Breast epithelium (tissue), 4 donors: ENCODE data around the gene BCL2L13. TPM values are rescaled to one million over a fixed set of nuclear protein-coding genes. Genes with fewer than 3 reads are reported as not detected.

Experiments
- DNase-seq, 2 donors: peaks; one replicate each; pipeline ENCODE4 v3.0.0-alpha.2; 2019; ENCODE audit warnings: low spot score in 2 of 2
- H3K27ac ChIP-seq, 2 donors: fragments of 200-600 bp; sonication (generic) in 1 of 2; one replicate each; pipeline ENCODE4 v1.5.1; 2016 to 2019; ENCODE audit warnings: mild to moderate bottlenecking in 1 of 2
- H3K27me3 ChIP-seq, 2 donors: fragments of 200-600 bp; sonication (generic) in 1 of 2; one replicate each; pipeline versions ENCODE4 v1.5.1 to v1.6.0; 2017 to 2019; ENCODE audit warnings: control low read depth in 1 of 2, mild to moderate bottlenecking in 1 of 2
- H3K36me3 ChIP-seq: fragments of 200-600 bp; one replicate; pipeline ENCODE4 v1.5.1; 2019
- H3K4me1 ChIP-seq, 2 donors: fragments of 200-600 bp; sonication (generic); one replicate each; pipeline ENCODE4 v1.5.1; 2016 to 2019; ENCODE audit warnings: control low read depth in 1 of 2
- H3K4me3 ChIP-seq, 3 donors: fragments of 200-600 bp; sonication (generic); 1 replicate in 2 of 3; 2 replicates in 1 of 3; pipeline ENCODE4 v1.5.1; 2016 to 2019; ENCODE audit warnings: mild to moderate bottlenecking in 3 of 3, moderate library complexity in 2 of 3
- H3K9me3 ChIP-seq, 2 donors: fragments of 200-600 bp; sonication (generic) in 1 of 2; one replicate each; pipeline ENCODE4 v1.5.1; 2016 to 2019; ENCODE audit warnings: control low read depth in 1 of 2
- POLR2A ChIP-seq: fragments of 450-650 bp; IDR thresholded peaks from one replicate; pipeline ENCODE4 v1.6.1; 2016; ENCODE audit warnings: antibody characterized with exemption, mild to moderate bottlenecking, moderate library complexity
- POLR2AphosphoS5 ChIP-seq, 3 donors: sonication (generic); formaldehyde crosslinking; IDR thresholded peaks; one replicate each; pipeline ENCODE4 v1.6.1; 2017; ENCODE audit warnings: antibody characterized with exemption in 3 of 3
- intact Hi-C: fragments of 100-400 bp; cut with DNase I; formaldehyde crosslinking; loops from one replicate; pipeline ENCODE4 v1.15.1; 2023; ENCODE audit warnings: low total_unique reads
- total RNA-seq, 3 donors: library from RNA; depleted of rRNA; stranded (reverse); fragments of >200 nt; gene quantifications; one replicate each; pipeline ENCODE4 v1.1.0, GENCODE V29; 2016
- TF ChIP-seq, protein P1 (sequence below), 3 donors: fragments of 450-650 bp; IDR thresholded peaks; one replicate each; pipeline ENCODE4 v1.5.1; 2016 to 2017; ENCODE audit warnings: antibody characterized with exemption in 3 of 3, mild to moderate bottlenecking in 3 of 3, moderate library complexity in 3 of 3

Gene BCL2L13
- total RNA-seq, 3 donors from 2014 or later = 46.9 to 140 (median 61.6) TPM

DNA sequence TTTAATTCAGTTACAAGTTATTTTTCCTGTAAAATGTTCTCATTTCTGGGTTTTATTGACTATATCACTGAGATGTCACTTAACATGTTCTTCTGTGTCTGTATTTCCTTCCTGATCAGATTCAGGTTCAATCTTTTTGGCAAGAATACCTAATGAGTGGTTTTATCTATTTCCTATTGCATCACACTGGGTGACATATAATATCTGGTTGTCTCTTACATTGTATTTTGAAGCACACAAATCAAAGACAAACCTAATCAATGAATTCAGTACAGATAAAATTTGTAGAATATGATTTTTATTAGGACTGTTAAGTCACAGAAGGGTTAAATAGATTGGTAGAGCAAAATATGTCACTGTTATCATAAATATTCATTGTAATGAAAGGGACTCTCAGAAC lies 60.4 kb downstream of the BCL2L13 start:
- Histone ChIP-seq H3K9me3 (no peaks in the 10 kb centered on the region), H3K27me3 (no peaks in the 10 kb centered on the region), H3K36me3 (no peaks in the 10 kb centered on the region), H3K27ac (no peak overlapping the region), H3K4me1 (no peaks in the 10 kb centered on the region), H3K4me3 (no peak overlapping the region)
- DNase-seq = no peak
- intact Hi-C loops = no loop called here
- TF ChIP-seq, protein P1, sequence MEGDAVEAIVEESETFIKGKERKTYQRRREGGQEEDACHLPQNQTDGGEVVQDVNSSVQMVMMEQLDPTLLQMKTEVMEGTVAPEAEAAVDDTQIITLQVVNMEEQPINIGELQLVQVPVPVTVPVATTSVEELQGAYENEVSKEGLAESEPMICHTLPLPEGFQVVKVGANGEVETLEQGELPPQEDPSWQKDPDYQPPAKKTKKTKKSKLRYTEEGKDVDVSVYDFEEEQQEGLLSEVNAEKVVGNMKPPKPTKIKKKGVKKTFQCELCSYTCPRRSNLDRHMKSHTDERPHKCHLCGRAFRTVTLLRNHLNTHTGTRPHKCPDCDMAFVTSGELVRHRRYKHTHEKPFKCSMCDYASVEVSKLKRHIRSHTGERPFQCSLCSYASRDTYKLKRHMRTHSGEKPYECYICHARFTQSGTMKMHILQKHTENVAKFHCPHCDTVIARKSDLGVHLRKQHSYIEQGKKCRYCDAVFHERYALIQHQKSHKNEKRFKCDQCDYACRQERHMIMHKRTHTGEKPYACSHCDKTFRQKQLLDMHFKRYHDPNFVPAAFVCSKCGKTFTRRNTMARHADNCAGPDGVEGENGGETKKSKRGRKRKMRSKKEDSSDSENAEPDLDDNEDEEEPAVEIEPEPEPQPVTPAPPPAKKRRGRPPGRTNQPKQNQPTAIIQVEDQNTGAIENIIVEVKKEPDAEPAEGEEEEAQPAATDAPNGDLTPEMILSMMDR (IDR thresholded peaks at IDR 0.05) = no peak
- TF ChIP-seq POLR2A (no peak), POLR2AphosphoS5 (IDR thresholded peaks at IDR 0.05) (no peak)

DNA sequence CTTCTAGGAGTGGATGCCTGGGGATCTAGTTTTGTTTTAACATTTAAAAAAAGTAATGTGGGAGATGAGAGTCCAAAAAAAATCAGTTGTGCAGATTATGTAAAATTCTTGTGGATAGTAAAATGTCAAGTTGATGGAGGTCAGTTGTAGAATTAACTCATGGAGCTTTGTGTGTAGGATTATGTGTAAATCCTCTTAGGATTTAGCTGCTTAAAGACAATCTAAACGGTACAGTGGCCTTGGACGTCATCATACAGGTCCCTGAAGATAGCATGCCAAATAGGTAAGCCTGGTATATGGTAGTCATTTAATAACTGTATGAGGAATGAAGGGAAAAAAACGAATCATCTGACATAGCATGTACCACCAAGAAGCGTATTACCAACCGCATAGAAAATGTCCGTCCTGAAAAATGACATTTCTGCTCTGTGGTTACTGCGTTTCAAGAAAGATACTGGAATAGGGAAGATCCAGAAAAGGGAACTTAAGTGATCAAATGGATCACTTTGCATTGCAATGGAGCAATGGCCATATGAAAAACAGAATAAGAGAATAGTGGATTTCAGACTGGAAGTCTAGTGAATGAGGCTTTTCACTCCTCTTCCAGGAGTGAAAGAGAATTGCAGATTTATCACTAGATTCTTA lies 61.3 kb downstream of the BCL2L13 start:
- intact Hi-C loops = no loop called here
- no peaks in the 10 kb centered on the region for H3K36me3 ChIP-seq
- H3K4me3 ChIP-seq = no peak overlapping the region
- no peaks in the 10 kb centered on the region for H3K27me3 ChIP-seq
- H3K27ac ChIP-seq = no peak overlapping the region
- DNase-seq = no peak
- TF ChIP-seq POLR2AphosphoS5 (IDR thresholded peaks at IDR 0.05) (no peak), POLR2A (no peak)
- TF ChIP-seq, protein P1 (IDR thresholded peaks at IDR 0.05) = no peak
- H3K4me1 ChIP-seq = no peaks in the 10 kb centered on the region
- no peaks in the 10 kb centered on the region for H3K9me3 ChIP-seq

DNA sequence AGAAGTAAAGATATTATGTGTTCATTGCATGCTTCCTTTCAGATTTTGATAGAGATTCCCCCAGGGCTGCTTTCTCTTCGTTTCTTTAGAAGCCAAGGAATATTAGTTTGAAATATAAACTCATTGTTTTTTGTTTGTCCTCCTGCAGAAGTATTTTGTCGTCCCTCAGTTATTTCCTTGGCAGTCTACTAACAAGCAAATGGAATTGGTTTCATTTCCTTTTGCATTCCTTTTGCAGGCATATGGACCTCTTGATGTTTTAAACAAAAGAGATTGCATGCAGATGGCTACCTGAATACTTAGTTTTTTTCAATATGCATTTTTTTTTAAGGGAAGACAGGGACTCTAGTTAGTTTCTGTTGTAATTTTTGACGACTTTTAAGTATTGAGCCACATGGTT lies 62.2 kb downstream of the BCL2L13 start:
- no peaks in the 10 kb centered on the region for H3K9me3 ChIP-seq
- no peaks in the 10 kb centered on the region for H3K36me3 ChIP-seq
- DNase-seq = no peak
- no peak overlapping the region for H3K27ac ChIP-seq
- intact Hi-C loops = no loop called here
- H3K4me3 ChIP-seq = no peak overlapping the region
- no peaks in the 10 kb centered on the region for H3K4me1 ChIP-seq
- no peaks in the 10 kb centered on the region for H3K27me3 ChIP-seq
- no peak for TF ChIP-seq POLR2A
- no peak for TF ChIP-seq POLR2AphosphoS5 (IDR thresholded peaks at IDR 0.05)
- TF ChIP-seq, protein P1 (IDR thresholded peaks at IDR 0.05) = no peak

DNA sequence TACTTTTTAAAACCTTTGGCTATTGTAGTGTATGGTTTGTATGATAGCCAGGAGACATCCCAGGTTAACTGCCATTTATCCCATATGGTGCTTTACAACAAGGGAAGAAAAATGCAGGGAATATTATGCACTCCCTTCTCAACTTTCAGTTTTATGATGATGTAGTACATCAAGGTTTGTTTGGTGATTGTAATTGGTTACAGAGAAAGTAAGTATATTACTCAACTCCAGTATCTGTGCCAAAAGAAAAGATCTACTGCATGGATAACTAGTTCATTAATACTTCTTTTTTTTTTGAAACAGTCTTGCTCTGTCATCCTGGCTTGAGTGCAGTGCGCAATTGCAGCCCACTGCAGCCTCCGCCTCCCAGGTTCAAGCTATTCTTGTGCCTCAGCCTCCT lies 65.3 kb downstream of the BCL2L13 start:
- H3K4me1 ChIP-seq = no peaks in the 10 kb centered on the region
- no peak overlapping the region for H3K4me3 ChIP-seq
- intact Hi-C loops = no loop called here
- H3K27me3 ChIP-seq = no peaks in the 10 kb centered on the region
- no peak for DNase-seq
- H3K36me3 ChIP-seq = no peaks in the 10 kb centered on the region
- no peaks in the 10 kb centered on the region for H3K9me3 ChIP-seq
- no peak overlapping the region for H3K27ac ChIP-seq
- TF ChIP-seq POLR2A (no peak), POLR2AphosphoS5 (IDR thresholded peaks at IDR 0.05) (no peak)
- TF ChIP-seq, protein P1 (IDR thresholded peaks at IDR 0.05) = no peak

DNA sequence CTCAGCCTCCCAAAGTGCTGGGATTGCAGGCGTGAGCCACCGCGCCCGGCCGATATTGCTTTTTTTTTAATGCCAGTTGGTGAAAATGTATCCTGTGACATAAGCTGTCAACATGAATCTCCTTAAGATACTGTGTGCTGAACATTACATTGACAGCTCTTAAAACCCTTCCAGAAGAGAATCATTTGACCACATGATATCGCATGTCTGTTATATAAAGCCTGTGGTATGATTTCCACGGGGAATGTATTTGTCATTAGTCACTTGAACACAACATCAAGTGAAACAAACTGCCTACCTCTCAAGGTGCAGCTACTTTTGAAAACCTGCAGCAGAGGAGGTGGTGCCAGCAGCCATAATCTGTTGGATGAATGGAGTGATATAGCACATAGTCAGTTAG lies 67.0 kb downstream of the BCL2L13 start:
- intact Hi-C loops = no loop called here
- H3K9me3 ChIP-seq = no peaks in the 10 kb centered on the region
- no peaks in the 10 kb centered on the region for H3K4me1 ChIP-seq
- DNase-seq = no peak
- TF ChIP-seq, protein P1 (IDR thresholded peaks at IDR 0.05) = no peak
- TF ChIP-seq POLR2A = no peak
- no peaks in the 10 kb centered on the region for H3K36me3 ChIP-seq
- peak overlapping the region; percentile 71 to 75 for H3K27ac ChIP-seq
- no peak overlapping the region for H3K4me3 ChIP-seq
- H3K27me3 ChIP-seq = no peaks in the 10 kb centered on the region
